Measurements from ENCODE around the gene ZYX.
"Not testable (repeated sequence)": the region's sequence is repeated elsewhere in the genome, so short reads cannot be mapped to it uniquely, and the experiment has no call there.

Gene ZYX

DNA sequence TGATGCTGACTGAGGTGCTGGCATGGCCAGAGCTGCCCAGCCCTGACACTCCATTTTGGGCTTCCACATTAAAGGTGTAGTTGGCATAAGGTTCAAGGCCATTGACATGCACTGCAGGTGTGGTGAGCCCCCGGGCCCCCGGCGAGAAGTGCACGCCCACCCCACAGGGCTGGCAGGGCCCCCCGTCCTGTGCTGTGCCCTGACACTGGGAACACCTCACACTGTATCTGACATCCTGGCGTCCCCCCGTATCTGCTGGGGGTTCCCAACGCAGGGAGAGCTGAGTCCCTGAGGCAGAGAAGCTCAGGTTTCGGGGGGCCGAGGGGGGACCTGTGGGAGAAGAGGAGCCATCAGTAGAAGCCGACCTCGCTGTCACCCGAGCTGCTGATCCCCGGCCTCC, 17.5 kb downstream of the ZYX start:
- DNase-seq, result no peak

DNA sequence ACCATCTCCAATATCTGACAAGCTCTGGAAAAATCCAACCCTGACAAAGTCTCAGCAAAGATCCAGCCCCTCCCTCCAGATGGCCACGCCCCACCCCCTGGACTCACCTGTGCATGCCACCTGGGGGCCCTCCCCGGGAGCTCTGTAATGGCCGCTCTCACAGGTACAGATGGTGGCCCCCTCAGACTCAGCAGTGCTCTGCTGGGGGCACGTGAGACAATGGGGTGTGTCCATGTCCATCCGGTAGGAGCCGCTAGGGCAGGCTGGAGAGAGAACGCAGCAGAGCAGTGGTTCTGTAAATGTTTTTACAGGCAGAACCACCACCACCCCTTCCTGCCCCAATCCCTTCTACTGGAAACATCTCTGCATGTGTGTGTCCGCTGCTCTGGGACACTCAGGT, 18.0 kb downstream of the ZYX start:
- DNase-seq, result no peak

DNA sequence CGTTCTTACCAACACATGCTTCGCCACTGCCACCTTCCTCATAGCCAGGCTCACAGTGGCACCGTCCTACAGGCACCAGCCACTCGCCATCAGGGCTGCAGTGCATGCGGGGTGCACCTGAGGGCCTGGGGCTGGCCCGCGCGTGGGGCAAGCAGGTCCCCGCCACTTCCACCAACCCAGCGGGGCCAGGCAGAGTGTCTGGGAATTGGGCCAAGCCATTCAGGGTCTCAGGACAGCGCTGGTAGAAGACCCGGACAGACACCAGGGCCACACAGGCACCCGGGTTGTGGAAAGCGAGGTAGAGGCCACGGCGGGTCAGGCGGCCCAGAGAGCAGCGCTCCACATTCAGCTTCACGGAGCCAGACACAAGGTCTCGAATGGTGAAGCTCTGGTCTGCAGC, 18.5 kb downstream of the ZYX start:
- DNase-seq, result no peak

DNA sequence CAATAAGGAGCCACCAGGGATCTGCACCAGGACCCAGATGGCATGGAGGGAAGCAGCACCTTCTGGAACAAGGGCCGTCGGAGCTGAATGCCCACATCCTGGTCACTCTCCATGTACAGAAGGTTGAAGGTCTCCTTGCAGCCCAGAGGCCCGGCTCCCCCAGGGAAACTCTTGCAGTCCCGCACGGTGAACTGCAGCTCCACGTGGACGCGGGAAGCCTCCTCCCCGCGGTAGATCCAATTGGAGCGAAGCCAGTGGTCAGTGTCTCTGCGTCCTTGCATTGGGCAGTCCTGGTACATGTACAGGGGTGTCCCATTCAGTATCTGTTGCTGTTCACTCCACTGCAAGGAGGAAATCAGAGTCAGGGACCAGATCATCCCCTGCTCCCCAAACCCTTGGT, 20.1 kb downstream of the ZYX start:
- no peak for DNase-seq

DNA sequence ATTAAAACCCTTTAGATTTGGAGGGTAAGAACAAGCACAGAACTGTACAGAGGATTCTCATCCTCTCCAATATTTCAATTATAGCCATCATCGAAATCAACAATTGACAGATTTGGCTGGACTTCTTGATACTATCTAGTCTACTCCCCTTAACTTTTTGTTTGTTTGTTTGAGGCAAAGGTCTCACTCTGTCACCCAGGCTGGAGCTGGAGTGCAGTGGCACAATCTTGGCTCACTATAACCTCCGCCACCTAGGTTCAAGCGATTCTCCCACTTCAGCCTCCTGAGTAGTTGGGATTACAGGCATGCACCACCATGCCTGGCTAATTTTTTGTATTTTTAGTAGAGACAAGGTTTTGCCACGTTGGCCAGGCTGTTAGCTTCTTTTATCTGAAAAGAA, 21.1 kb downstream of the ZYX start:
- DNase-seq, result not testable (repeated sequence)

DNA sequence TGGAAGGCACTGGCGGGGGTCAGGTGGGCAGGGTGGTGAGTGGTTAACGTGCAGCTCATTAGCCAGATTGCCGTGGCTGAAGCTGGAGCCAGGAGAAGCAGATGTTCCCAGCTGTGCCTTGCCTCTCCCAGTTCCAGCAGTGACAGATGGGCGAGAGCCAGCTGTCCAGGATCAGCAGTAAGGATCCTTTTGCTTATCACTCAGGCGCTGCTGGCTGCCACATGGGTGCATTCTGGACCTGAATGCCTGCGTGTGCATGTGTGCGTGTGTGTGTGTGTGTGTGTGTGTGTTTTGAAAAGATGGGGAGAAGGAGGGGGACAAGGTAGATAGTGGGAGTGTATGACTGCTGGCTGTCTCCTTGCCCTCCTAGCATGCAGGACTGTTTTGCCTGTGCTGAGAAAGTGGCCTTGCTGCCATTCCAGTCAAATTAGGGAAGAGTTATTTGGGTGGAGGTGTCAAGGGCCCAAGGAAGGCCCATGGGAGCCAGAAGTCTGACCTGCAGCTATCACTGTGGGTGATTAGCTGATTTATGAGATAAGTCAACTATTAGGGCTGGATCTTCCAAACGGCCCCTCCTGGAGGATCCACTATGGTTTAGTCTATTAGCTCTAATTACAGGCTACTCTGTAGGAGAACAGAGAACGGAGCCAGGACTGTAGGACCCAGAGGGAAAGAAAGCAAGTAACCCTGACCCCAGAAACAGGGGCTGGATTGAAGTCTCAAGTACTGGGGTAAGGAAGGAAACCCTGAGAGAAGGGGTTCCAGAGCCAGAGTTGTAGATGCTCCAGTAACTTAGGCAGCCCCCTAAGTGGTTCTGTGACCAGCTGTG, 24.2 kb downstream of the ZYX start:
- no peak for DNase-seq

DNA sequence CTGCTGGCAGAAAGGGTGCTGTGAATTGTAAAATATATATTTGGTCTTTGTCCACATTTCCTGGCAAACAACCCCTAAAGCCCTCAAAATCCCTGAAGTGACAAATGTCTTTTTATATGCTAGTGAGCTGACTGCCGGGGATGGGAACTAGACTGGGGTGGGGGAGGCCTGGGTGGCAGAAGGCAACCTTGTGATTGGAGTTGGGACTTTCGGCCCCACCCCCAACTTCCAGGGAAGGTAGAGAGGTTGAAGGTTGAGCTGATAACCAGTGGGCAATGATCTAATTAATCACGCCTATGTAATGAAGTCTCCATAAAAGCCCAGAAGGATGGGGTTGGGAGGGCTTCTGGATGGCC, 24.8 kb downstream of the ZYX start:
- DNase-seq, result no peak

DNA sequence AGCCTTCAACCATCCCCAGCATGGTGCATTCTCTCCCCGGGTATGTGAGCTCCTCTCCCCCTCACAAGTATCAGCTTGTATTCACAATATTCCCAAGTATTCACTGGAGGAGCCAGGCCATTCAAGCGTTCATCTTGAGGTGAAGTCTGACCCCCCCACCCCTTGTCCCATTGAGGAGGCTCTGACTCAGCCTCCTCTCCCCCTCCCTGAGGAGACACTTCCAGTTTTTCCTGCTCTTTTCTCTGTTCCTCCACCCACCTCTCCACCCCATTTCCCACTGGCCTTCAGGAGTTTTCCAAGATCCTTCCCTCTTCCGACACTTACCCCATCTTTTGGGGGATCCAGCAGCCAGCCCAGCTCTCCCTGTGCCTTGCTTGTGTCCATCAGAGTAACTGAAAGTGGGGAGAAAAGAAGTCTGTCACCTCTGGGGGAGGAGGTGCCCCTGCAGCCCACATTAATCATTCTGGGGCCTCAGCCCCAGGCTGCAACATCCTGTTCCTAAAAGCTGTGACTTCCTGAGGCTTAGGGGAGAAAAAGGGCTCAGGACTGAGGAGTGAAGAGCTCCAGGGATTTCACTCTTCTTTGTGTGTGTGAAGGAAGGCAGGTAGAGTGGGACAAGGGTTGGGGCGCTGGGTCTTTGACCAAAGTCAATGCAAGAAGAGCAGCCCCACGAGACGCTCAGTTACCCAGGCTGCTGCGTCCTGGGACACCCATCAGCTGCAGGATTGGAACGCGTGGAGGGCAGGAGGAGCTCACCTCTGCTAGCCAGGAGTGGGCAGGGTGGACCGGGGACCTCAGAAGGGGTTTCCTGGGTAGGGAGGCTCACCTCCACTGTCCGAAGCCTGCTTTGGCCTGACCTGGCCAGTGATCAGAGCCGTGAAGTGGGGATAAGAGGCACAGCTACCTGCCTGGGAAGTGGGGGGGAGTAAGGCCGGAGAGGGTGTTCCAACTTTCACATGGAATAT, 26.4 kb downstream of the ZYX start:
- no peak for DNase-seq

DNA sequence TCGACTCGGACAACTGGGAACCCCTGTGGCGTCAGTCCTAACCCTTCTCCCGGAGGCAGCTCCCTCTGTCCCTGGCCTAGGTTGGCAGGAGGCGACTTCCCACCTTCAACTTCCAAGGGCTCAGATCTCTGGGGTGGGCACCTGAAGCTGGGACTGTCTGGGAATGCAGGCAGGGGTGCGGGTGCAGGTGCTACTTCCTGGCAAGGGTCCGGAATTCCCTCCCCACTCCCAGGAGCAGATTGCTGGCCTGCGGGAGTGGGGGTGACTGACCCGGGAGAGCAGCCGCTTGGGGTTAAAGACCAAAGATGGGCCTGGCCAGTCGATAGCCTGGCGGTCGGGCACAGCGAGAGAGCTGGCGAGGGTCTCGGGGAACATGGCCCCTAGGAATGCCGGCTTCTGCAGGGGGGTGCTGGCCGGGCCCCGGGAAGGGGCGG, 27.1 kb downstream of the ZYX start:
- no peak for DNase-seq

DNA sequence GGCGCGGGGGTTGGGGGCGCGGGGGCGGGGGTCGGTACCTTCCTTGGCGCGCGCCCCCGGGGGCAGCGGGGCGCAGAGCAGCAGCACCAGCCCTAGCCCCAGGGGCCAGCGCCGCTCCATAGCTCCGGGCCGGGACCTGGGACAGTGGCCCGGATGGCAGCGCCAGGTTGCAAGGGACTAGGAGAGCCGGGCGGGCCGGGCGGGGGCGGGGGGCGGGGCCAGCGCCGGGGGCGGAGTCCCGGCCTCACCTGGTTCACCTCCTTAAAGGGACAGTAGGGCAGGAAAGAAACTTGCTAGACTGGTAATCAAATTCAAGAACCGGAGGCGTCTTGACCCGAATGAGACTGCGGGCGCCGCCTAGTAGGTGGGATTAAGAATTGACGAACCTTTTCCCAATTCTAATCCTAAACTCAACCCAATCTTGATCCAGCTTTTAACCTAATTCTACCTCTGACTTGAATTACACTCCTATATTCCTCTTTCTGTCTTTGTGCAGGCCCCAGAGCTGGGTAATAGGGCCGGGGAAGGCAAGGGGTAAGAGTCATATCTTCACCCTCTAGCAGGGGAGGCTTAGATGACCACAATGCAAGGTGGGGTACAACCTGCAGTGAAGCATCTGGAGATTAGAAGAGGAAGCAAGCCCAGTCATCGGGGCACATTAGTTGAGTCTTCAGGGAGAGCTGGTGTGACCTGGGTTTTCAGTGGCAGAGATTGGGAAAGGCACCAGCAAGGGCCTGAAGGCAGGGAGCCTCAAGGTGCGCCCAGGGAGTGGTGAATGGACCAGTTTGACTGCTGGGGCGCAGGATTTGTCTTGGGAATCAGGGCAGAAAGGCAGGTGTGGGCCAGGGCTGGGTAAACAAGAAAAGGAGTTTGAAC, 27.8 kb downstream of the ZYX start, which contains the start of gene EPHA1:
TSS of gene EPHA1 (minus strand) at position 171 of the 876 bp plus-strand sequence. CDS start at position 120, 51 bp downstream.
- no peak for DNase-seq

DNA sequence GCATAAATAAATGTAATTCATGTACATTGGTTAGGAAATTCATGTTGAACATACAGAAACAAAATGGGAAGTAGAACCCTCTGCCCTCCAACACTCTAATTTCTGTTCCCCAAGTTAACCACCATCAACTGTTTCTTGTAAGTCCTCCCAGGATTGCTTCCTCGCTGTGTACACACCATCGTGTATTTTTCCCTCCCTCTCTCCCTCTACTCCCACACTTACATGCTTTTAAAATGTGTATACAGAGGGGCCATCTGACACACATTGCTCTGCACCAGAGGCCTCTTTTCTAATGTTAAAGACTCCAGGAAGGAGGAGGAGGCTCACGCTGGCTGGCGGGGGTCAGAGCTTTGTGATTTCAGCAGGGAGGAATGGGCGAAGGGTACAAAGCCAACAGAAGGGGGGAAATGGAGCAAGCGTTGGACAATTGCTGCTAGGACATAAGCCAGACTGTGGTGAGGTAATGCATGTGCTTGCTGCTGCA, 29.4 kb downstream of the ZYX start:
- DNase-seq, result no peak

DNA sequence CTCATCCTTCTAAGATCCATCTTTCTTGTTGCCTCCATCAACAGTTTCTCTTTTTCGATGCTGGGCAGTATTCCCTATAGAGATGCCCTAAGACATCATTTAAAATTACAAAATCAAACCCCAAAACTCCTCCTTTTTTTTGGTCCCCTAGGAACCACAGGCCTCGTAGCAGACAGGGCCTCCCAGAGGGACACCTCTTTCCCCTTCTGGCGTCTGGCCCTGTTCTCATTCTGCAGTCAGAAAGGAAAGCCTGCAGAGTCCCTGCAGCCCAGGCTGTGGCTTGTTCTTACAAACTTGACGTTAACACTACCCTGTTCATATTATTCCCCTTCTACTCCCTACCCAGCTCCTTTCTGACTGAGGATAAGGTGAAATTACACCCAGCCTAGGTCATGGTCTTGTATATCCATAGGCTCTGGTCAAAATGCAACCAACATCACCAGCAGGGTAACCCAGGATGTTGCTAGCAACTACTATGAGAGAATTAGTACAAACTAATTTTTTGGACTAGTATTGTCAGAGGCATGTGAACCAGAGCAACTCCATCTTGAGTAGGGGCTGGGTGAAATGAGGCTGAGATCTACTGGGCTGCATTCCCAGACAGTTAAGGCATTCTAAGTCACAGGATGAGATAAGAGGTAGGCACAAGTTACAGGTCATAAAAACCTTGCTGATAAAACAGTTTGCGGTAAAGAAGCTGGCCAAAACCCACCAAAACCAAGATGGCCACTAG, 31.0 kb downstream of the ZYX start:
- no peak for DNase-seq

DNA sequence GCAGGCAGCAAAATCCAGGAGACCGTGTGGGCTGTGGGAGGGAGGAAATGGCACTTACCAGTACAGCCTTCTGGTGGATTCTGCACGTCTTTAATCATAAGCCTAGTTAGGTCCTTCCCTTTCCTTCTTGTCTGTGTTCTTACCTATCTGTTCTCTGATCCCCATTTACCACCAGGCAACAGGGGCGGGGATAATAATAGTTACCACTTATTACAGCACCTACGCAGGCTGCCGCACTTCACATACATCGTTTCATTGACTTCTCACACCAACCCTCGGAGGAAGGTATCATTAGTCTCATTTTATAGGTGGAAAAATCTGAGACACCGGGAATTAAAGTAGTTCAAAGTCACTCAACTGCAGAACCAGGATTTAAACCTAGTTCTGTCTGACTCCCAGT, 32.0 kb downstream of the ZYX start:
- no peak for DNase-seq

DNA sequence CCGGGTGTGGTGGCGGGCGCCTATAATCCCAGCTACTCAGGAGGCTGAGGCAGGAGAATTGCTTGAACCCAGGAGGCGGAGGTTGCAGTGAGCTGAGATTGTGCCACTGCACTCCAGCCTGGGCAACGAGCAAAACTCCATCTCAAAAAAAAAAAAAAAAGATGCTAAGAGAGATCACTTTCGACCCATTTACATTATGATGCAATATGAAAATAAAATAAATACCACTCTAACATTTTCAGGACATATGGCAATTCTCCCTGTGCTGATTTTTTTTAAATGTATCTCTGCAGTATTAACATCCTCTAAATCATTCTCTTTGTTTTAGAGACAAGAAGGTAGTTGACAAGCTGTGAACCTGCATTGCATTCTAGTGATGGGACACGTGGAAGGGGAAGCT, 34.1 kb downstream of the ZYX start:
- not testable (repeated sequence) for DNase-seq

DNA sequence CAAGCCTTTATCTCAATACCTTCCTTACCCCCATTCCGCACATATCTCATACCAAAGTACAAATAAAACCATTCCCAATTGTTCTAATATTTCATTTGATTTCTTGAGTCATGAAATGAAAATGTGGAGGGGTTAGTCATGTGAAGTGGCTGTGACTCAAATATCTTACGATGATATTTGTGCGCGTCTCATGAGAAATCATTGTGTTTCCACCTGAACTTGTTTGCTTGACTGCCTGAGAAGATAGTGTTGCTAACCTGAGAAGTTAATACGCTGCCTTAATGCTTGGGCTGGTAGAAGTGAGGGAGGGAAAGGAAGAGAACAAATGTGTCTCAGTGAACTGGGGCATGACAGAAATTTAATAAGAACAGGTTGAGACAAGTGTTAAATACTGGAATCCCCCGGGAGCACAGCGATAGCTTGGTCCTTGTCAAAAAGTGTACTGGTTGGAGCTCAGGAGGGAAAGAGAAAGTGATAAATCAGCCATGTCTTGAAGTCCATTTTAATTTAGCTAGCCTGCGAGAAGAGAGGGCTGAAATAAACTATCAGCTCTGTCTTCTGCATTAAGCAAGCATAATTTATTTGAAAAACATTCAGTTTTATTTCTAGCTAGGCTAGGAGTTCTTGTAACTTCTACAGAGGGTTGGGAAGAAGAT, 34.7 kb downstream of the ZYX start:
- DNase-seq, result no peak

DNA sequence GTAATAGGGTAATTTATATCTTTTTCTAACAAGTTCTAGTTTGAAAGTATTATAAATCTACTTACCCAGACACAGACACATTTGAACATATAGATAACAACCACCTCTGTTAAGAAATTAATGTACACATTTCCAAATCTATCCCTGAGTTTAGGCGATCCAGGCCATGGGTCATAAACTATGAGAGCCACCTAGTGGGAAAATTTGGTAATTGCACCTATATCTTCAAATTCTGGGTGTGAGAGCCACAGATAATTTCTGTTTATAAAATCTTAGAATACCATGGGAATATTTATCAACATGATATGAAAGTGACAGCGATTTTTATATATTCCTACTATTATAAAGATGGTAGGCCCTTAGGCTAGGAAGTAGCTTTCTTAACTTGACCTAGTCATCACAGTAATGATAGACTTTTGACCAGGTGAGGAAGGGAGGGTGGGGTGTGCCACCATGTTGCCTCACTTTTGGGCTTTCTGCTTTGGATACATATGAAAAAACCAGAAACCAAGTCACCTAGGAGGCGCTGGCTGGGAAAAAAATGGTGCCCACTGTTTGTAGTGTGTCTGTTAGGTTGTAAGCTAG, 35.5 kb downstream of the ZYX start:
- no peak for DNase-seq

DNA sequence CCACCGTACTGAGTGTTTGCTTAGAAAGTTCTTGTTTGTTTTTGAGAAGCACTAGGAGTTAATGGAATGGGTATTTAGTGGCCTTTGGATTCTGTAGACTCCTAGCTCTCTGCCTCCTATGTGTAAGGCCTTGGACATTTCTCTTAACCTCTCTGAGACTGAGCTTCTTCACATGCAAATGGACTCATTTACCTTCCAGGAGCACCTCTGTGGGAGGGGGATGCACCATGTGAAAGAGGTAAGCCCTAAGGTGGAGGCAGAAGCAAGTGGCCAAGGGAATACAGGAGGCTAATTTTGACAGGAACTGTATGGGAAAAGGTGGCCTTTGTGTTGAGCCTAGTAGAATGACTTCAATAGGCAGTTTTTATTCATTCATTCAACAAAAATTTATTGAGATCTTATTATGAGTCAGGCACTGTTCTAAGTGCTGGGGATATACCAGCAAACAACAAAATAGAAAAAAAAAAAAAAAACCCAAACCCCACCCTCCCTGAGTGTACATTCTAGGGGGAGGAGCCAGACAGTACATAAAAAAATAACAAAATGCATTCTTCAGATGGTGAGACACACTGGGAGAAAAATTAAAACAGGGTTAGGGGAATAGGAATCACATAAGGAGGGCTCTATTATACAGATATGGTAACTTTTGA, 36.7 kb downstream of the ZYX start:
- no peak for DNase-seq

DNA sequence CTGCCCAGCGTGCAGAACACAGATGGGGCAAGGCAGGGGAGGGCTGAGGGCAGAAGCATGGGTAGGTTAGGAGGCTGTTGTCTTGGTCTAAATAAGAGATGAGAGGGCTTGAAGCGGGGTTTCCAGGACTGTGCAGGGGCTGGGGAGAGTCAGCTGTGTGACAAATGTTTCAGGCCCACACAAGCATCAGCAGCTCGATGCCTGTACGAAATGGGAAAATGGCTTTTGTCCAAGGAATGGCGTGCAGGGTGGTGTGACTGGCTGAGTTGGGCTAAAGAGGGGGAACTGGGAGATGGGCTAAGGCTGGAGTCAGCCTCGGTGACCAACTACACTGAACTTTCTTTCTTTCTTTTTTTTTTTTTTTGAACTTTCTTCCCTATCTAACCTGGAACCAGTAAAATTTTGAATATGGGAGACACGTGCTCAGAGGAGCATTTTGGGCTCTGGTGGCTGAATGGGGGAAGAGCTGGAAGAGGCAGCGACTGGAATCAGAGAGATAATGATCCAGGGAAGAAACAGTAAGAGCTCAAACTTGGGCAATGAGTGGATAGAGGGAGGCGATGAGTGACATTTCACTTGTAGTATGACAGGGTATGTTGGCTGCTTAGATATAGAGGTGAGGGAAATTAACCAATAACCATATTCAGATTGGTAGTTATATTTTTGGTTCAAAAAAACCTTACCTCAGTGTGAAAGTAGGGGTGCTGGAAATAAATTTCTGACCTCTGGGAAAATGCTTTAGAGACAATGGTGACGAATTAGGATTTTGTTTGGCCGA, 37.7 kb downstream of the ZYX start:
- no peak for DNase-seq

DNA sequence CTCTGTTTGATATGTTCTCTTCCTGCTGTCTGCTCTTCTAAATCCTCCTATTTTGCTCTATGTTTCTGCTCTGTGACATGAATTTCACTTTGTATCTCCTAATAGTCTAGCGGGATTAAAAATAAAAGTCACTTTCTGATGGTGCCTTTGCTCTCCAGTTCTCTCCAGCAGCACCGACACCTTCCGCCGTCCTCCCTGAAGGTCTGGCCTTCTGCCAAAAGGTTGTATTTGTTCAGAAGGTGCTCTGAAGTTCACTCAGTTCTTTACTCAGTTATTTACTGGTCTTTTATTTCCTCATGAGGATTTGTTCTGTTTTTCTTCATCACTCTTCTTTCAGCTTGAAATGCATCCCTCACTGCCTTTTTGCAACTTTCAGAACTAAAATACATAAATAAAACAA, 38.7 kb downstream of the ZYX start:
- no peak for DNase-seq

DNA sequence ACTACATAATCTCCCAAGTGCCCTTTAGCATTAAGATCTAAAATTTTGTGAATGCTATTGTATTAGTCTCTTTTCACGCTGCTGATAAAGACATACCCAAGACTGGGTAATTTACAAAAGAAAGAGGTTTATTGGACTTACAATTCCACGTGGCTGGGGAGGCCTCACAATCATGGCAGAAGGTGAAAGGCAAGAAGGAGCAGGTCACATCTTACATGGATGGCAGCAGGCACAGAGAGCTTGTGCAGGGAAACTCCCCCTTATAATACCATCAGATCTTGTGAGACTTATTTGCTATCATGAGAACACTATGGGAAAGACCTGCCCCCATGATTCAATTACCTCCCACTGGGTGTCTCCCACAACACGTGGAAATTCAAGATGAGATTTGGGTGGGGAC, 39.5 kb downstream of the ZYX start:
- not testable (repeated sequence) for DNase-seq

Measured in KG1 (cell line).